HG02973 (cell line): ENCODE measurements around the gene CC2D2A.

Experiments used
- ATAC-seq: cut with Tn5 transposase; IDR thresholded peaks from one replicate; pipeline ENCODE4 v1.9.1; 2021; ENCODE audit warnings: moderate library complexity; ENCODE audit not compliant: unreplicated experiment

CC2D2A gene

DNA sequence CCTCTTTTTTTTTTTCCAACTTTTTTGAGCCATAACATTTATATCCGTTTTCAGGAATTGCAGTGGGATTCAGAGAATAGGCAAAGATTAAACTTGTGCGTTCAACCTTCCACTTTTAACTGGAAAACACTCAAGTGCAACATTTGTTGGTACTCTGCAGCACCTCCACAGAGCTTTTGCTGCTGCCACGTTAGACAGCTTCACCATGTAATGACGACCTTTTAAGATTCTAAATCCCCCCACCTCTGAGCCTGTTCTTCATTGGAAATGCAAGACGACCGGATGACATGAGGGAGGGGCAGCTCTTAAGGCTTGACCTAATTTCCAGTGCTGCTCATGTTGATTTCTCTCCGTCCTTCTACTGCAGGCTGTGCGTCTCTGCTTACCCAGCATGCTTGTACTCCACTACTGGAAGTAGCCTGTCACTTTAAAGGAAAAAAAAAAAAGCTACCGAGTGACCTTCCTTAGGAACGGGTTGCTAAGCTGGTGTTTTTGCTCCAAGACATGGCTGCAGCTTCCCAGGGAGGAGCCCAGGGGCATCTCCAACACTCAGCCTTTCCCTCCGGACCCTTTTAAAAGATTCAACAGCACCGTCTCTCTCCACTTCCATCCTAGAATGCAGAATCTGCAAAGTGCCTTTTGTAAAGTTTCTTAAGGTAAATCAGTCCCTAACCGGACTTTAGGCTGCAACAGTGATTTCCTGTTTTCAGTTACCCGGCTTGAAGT is at the start of gene CC2D2A:
CC2D2A (plus strand) TSS at position 481 of the 726 bp plus-strand sequence. CDS start 6,051 bp downstream, outside the sequence.
- ATAC-seq, result no peak

DNA sequence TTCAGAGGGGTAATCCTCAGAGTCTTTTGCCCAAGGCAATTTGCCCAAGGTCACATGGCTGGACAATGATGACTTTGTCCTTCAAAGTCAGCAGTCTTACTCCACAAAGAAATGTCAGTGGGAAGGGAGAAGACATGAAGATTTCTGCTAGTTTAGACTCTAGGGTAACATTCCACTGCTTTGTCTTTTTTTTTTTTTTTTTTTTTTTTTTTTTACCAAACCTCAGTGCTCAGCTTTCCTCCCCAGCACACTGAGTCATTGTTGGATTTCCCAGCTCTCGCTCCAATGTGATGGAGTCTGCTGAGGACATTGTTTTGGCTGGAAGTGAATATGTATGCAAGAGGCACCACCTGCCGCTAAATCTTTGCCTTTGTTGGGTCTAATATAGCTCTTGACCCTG is 49.0 kb upstream of the CC2D2A start:
- ATAC-seq, result no peak

DNA sequence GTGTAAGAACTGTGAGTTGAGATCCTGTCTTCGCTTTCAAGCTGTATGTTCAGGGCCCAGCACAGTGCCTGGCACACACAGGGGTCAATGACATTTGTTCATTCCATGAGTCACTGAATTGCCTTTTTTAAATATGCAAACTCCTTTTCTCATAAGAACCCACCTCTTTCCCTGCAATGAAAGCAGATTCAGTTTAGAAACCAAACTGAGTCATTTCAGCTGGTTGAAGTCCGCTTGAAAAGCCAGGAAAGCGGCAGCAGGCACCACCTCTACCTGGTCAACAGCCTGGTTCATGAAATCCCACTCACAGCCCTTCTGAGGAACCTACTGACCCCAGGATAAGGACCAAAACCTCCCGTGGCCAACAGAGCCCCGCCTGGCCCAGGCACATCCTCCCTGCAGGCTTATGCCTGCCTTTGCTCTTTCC is 46.4 kb upstream of the CC2D2A start:
- no peak for ATAC-seq

DNA sequence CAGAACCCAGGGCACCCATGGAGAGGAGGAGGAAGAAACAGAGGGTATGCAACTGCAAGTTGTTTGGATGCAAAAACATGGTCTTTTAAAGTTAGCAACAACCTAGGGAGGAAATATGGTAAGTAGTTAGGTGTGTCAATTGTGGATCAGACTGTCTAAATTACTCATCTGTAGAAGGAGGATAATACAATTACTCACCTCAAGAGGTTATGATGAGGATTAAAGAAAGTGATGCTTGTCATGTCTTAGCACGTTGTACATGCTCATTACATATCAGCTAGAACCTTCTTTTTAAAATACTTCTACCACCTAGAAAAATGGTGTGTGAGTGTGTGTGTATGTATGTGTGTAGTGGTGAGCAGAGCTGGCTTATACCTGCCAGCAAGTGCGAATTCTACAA is 44.2 kb upstream of the CC2D2A start:
- ATAC-seq, result no peak

DNA sequence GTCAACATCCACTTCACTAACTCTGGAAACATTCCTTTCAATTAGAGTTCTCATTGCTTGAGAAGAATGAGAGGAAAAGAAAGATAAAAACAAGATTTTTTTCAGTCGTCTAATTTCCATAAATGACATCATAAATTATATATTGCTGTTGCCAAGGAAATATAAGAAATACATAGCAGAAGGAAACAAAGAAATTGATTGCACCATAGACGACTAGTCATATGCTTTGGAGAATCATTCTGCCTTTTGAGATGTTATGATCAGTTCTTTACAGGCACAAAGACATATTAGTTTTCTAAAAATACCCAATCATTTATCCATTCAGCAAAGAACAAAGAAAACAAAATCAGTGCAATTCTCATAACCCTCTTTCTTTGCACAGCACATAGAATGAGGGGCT is 42.5 kb upstream of the CC2D2A start:
- no peak for ATAC-seq

DNA sequence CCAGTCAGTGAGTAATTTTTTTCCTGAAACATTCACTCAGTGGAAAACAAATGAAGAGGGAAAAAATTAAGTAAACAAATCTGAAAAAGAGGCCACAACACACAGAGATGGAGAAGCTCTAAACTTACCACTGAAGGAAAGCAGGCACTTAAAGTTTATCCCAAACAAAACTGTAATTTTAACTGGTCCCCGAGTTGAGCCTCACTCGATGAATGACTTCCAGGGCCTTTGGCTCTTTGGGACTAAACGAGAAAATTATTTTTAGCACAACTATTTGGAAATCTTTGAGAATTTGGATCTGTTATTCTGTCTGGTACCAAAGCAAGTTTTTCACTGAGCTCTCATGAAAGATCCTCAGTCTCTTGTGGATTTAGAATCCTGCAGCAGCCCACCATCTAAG is 42.0 kb upstream of the CC2D2A start, which contains the start of gene C1QTNF7:
C1QTNF7 (plus strand) TSS at position 333 of the 400 bp plus-strand sequence. CDS start 7,711 bp downstream, outside the sequence.
- ATAC-seq, result no peak

DNA sequence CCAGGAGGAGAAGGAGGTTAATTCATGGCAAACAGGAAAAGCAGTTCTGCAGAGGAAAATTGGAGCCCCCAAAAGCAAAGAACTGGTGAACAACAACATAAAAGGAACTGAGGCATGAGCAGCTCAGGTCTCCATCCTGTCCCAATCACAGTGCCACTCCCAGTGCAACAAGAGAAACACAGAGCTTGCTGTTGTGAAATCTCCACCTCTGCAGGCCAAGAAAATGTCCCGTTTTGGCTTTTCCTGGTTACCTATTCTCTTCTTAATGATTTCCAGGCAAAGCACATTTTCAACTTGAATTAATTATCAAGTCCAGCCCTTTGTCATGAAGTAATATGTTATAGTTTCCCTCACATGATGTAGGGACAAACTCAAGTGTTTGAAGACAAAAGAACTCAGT is 41.1 kb upstream of the CC2D2A start:
- no peak for ATAC-seq

DNA sequence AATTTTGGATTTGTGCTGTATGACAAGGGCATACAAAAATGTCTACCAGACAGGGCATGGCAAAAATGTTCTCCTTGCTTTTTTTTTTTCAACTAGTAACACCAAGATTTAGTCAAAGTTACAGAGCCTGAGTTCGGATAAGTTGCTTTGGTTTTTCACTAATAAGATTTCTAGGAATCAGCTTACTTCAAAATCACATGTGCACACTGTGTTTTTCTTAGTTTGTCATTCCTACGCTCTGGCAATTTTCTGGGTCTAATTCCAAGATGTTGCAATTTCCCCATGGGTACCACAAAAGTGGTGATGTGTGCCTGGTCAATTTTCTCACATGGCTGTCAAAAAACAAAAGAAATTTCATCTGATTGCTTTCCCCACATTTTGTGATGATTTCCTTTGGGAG is 35.6 kb upstream of the CC2D2A start:
- no peak for ATAC-seq

DNA sequence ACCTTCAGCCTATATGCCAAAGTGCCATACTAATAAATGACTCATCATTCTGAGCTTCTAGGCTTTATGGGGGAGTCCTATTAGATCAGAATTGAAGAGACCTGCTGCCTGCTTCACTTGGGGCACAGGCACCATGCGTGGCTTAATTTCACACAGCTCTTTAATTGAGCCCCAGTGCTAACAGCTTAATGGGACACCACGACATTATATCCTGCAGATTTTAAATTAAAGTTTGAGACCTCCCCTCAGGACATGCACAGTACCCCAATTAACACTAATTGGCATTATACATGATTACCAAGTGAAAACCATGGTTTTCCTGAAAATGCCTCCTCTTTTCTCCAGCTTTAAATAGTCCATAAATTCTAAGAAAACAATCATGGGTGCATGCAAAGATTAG is 35.0 kb upstream of the CC2D2A start:
- no peak for ATAC-seq

DNA sequence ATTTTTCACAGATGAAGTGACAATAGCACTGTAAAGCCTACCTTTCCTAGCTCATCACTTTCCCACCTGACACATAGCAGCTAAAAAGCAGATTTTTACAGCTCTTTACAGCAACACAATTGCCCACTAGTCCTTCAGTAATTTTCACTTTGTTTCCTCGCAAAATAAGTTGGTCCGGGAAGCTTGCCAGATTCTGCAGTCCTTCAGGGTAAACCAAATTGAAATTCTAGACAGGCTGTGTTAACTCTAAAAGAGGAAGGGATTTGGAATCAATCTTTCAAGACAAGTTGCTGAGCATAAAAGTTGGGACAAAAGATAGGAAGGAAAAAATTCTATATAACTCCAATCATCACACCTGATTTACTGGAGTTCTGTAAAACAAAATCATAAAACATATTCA is 33.2 kb upstream of the CC2D2A start:
- no peak for ATAC-seq

DNA sequence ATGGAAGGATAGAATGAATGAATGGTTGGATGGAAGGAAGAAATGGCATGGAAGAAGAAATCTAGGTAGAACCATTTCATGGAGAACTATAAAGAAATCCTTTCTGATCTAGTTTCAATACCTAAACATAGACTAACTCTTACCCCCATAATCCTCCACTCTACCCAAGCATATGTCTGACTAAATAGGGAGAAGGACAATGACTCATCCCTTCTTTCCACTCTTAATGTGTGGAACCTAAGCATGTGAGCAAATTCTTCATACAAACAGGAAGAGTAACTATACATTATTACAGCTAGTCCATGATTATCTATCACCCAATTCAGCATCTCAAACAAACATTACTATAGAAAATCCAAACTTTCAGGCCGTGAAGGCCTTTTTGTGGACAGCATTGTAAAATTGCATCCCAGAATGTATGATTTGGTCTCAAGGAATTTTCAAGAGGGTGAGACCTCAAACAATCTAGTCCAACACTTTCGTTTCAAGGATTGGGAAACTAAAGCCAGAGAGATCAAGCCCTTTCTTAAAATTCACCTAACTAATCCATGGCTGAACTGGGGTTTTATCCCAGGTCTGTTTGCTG is 30.6 kb upstream of the CC2D2A start:
- ATAC-seq, result no peak

DNA sequence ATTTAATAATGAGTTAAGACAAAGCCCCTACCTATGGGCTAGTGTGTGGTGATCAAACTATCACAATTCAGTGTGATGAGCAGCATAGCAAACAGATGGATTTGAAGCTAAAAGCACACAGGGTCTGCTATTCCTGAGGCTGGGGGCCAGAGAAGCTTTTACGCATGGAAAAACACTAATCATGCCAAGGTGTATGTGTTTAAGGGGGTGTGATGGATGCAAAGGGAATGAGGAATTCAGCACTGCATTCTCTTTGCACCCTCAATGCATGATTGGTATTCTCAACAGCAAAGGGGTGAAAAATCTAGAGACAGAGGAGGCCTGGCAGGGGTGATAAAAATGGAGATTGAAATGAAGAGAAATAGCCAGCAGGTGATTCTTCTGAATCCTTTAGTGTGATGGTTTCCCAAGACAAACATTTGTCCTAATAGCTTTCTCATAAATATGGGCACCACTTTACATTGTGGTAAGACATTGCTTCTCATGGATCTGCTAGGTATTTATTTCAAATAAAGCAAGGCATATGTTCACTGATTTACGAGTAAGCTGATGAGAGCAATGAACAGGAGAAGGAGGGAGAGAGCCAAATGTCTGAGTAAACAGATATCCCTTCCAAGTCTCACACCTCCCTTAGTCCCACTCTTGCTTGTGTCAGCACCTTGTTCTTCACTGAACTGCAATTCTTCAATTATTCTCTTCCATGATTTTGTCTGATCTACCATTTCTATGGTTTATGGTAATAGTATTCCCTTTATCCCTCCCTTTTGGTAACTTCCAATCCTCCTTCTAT is 26.1 kb upstream of the CC2D2A start:
- ATAC-seq, result no peak

DNA sequence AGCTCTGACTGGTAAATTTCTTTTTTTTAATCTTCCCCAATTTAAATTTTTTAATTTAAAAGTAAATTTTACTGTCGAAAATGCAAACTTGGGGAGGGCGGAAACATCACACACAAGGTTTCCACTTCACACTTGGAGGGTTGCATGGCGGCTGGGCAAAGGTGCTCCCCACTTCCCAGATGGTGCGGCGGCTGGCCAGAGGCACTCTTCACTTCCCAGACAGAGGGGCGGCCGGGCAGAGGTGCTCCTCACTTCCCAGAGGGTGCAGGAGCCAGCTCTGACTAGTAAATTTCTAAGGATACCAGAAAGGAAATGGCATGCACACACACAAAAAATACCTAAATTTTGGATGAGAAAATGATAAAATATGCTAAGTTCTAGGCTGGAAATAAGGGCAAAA is 25.4 kb upstream of the CC2D2A start:
- no peak for ATAC-seq

DNA sequence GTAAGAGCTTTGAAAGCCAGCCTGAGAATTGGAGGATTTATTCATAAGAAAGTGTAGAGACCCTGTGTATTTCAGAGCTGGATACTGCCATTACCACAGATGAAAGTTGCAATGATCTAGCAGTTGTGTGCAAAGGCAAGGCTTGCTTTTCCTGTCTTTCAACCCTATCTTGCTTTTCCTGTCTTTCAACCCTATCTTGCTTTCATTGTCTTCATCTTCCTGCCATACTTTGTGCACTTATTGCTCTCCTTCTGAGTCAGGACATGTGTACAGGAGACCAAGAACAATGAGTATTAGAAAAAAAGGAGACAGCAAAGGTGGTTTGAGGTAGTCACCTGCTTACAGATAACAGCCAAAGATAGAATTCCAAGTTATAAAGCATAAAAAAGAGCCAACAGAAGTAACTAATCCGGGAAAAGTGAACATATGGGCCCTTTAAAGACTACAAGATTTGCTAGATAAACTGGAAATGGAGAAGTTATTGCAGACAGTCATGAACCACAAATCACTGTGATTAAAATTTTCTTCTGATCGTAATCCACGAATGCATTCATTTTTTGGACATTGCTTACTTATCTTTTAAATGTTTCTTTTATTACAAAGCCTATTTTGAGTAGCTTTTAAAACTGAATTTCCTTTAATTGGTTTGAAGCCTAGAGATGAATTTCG is 24.7 kb upstream of the CC2D2A start:
- no peak for ATAC-seq

DNA sequence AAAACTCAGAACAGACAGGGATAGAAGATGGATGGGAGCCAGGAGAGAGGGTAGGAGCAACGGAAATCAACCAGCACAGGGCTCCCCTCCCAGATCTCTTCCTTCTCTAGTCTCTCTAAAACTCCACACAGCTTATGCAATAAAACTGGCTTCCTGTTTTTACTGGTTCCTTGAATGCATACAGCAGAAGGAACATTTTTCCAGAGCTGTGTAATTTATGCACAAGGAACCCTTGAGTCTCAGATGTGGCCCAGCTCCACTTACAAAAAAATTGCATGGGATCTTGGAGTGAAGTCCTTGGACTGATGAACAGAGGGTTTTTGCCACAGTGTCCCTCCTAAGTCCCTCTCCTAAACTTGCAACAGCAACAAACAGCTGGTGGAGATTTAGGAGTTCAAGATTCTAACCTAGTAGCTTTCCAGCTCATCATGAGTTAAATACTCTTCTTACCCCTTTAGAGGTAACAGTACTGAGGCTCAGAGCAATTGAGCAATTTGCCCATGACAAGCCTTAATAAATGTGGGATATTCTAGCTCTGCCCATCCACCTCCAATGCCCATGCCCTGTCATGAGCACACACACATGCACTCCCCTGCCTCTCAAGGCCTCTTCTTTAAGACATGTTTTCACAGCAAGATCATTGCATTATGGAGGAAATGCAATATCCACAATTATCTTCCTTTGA is 18.4 kb upstream of the CC2D2A start:
- no peak for ATAC-seq

DNA sequence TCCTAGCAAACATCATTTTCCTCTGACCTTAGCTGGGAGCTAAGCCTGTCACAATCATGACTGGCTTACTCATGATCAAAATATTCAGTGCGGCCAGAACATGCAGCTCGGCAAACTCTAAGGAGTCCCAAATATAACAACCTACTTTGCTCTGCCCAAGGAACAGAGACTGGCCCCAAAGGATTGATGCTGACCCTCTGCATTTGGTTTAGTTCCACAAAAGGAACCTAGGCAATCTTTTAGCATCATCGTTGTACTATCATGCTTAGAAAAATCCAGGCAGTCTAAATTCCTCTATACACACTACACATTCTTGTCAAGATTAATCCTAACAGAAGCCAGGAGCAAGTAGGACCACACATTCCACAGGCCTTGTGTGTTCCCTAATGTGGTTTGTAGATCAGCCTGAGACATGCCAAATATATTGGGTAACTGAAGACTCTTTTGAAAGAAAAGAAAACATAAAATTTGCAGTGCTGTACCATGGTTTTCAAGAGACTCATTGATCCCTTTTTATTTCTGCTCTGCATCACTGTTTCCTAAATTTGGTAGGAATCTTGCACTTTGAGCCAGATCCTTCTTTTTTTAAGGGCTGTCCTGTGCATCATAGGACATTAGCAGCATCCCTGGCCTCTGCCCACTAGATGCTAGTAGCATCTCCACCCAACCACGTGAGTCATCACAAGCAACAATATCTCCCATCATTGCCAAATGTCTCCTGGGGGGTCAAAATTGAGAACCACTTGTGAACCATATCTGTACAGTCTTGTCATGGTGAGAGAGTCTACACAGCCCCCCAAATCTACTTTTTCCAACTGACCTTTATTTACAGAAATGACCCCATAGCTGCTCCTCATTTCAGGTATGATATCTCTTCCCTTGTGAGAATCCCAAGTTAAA is 17.6 kb upstream of the CC2D2A start:
- no peak for ATAC-seq

DNA sequence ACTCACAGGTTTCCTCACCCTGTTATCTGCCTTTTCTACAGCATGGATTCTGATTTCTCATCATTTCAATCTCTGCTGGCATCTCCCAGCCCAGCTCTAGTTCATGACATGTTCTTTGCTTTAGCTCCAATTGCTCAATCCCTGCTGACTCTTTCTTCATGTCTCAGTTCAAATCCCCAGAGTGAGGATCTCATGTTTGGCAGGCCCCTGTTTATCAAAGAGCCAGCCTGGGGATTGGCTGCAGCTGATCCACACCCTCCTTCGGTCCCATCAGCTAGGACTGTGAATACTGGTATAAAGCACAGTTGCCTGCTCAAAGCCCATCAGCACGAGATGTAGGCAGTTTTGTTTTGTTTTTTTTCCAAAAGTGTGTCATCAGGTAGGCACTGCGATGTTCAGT is 14.4 kb upstream of the CC2D2A start:
- ATAC-seq, result no peak

DNA sequence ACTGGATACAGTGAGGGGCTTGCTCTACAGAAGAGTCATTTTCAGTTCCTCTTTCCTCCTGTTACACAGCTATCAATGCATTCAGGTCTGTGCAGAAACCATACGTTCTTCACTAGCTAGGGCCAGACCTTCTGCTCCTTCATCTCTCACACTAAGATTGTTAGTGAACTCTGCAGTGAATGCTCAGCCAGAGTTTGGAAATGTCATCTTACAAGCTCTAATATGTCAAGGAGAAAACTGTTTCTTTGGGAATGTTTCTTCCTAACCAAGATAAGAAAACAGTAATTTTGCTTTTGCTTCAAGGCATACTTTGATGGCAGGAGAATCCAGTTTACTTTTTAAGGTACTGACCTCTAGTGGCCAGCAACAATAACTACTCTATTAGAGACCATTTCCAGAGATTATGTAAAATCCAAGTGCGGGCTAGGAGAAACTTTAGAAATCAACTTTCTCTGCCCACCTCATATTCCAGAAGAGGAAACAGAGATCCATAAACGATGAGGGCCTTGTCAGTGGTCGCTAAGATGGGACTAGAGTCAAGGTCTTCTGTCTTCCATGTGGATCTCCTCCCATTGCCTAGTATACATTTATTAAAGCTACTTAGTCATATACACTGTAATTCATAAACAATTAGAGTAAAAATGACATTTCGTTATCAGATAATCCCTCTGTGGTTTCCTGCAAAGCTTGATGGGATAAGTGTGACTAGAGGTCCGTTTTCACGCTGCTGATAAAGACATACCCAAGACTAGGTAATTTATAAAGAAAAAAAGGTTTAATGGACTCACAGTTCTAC is 12.1 kb upstream of the CC2D2A start:
- peak; percentile 86 for ATAC-seq

DNA sequence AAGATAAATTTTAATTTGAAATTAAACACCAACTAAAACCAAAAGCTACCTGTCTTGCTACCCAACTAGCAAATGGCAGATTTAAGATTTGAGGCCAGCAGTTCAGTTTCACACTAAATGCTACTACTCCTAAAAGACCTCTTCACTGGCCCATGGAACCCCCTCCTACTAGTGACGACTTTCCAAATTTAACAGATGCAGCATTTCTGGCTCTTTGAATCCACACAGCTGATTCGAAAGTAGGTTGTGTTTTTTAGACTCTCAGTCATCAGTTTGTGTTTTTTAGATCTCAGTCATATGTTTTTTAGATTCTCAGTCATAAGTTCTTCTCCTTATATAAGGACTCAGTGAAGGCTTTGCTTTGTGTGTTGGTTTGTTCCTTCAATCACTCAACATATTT is 11.1 kb upstream of the CC2D2A start:
- ATAC-seq, result no peak
